SK-N-SH treated with all-trans-retinoic acid at 6 μM for 48 hours (cell line): ENCODE measurements around the gene STPG3.

Experiments
- ARNTL ChIP-seq: fragments of 450-650 bp; formaldehyde crosslinking; IDR thresholded peaks from 2 replicates; pipeline ENCODE4 v1.5.0; 2020; ENCODE audit warnings: low read depth, mild to moderate bottlenecking, moderate library complexity, borderline replicate concordance
- TOX ChIP-seq: fragments of 250-450 bp; sonication (Bioruptor Pico); IDR thresholded peaks from 2 replicates; pipeline ENCODE4 v1.8.0; 2021; ENCODE audit warnings: mild to moderate bottlenecking, moderate library complexity, borderline replicate concordance
- ZNF565 ChIP-seq: fragments of 450-650 bp; formaldehyde crosslinking; conservative IDR thresholded peaks from 2 replicates; pipeline ENCODE4 v1.5.0; 2020; ENCODE audit warnings: low read depth, mild to moderate bottlenecking, moderate library complexity
- ZNF70 ChIP-seq: fragments of 450-650 bp; formaldehyde crosslinking; IDR thresholded peaks from 2 replicates; pipeline ENCODE4 v1.5.0; 2020; ENCODE audit warnings: mild to moderate bottlenecking, moderate library complexity
- TF ChIP-seq, protein P1 (sequence below): fragments of 250-450 bp; sonication (Bioruptor Pico); IDR thresholded peaks from 2 replicates; pipeline ENCODE4 v1.5.1; 2020; ENCODE audit warnings: low read depth, mild to moderate bottlenecking, moderate library complexity

- TF ChIP-seq TOX (CRISPR knock-in tag): no peak
- TF ChIP-seq ARNTL: no peak
- no peak for TF ChIP-seq ZNF70 (CRISPR knock-in tag)
- TF ChIP-seq ZNF565 (CRISPR knock-in tag): no peak
- TF ChIP-seq, protein P1, sequence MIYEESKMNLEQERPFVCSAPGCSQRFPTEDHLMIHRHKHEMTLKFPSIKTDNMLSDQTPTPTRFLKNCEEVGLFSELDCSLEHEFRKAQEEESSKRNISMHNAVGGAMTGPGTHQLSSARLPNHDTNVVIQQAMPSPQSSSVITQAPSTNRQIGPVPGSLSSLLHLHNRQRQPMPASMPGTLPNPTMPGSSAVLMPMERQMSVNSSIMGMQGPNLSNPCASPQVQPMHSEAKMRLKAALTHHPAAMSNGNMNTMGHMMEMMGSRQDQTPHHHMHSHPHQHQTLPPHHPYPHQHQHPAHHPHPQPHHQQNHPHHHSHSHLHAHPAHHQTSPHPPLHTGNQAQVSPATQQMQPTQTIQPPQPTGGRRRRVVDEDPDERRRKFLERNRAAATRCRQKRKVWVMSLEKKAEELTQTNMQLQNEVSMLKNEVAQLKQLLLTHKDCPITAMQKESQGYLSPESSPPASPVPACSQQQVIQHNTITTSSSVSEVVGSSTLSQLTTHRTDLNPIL (CRISPR knock-in tag): no peak
Observed at GRCh38 chr9:137272241-137273094, 21.4 kb downstream of the STPG3 start.
